ENCODE data around the gene SLC1A2.

Gene SLC1A2

DNA sequence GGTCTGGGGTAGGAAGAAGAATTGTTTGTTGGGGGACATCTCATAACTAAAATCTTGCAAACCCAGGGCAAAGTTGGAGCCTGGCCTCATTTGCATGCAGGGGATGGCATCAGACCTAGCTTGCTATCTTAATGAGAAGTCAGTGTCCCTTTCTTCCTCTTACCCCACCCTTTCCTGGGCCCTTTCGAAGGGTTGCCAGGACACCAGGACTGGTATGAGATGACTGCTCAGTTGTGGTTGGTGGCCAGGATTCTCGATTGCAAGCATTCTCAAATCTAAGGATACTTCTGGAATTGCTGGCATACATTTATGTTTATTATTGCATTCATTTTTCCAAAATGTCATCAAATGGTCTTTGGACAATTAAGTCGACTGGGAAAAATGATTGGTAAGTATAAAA is 131.0 kb downstream of the SLC1A2 start:
- TF ChIP-seq CTCF (IDR thresholded peaks at IDR 0.05; ENCODE audit: borderline replicate concordance, insufficient read depth, low read depth, low read length), result no peak
- H3K4me3 ChIP-seq (ENCODE audit: low read depth, low read length), result no peak overlapping the region

GRCh38 chr11:35287344-35287890 is 131.9 kb downstream of the SLC1A2 start:
- no peak for TF ChIP-seq CTCF (IDR thresholded peaks at IDR 0.05; ENCODE audit: borderline replicate concordance, insufficient read depth, low read depth, low read length)
- no peak overlapping the region for H3K4me3 ChIP-seq (ENCODE audit: low read depth, low read length)

- H3K4me3 ChIP-seq (ENCODE audit: low read depth, low read length), result no peak overlapping the region
- TF ChIP-seq CTCF (IDR thresholded peaks at IDR 0.05; ENCODE audit: borderline replicate concordance, insufficient read depth, low read depth, low read length), result no peak
These were observed 133.2 kb downstream of the SLC1A2 start for GRCh38 chr11:35286126-35286525.

DNA sequence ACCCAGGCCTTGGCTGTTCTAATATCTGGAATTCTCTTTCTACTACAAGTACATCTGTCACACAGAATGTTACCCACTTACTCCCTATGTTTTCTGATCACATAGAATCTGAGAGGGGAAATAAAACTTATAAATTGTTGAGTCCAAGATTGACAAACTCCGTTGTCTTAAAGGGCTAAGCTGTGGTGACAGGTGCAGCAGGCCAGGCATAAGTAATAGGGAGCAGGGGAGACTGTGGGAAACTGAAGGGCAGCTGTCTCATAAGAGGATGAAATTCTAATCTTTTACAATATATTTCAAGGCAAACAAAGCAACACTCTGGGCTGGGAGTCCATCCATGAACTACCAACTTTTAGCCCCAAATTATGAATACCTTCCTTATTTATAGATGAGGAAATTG is 133.9 kb downstream of the SLC1A2 start:
- no peak for TF ChIP-seq CTCF (IDR thresholded peaks at IDR 0.05; ENCODE audit: borderline replicate concordance, insufficient read depth, low read depth, low read length)
- no peak overlapping the region for H3K4me3 ChIP-seq (ENCODE audit: low read depth, low read length)

DNA sequence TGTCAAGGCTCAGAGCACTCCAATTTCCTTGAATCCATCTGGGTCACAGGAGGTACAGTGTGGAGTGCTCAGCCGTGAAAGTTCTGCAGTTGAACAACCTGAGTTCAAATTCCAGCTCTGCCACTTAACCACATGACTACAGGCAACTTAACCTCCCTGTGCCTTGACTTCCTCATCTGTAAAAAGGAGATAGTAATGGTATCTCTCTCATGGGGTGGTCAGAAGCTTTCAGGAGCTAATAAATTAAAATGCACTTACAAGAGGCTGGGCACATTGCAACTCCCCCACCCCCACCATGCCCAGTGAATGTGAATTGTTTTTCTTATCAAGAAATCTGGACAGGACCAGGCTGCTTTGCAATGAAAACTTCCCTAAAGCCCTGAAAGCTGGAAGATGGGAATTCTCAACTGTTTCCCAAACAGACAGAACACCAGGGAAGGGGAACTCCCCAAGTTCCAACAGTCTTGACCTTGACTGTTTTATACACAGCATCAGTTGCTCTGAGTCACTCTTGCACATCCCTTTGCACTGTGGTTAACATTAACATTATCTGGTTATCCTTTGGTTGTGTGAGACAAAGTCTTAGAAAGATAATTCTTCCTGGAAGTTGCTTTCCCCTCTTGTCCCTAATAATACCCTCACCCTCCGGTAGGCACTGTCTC is 137.0 kb downstream of the SLC1A2 start:
- no peak for TF ChIP-seq CTCF (IDR thresholded peaks at IDR 0.05; ENCODE audit: borderline replicate concordance, insufficient read depth, low read depth, low read length)
- H3K4me3 ChIP-seq (ENCODE audit: low read depth, low read length), result no peak overlapping the region

DNA sequence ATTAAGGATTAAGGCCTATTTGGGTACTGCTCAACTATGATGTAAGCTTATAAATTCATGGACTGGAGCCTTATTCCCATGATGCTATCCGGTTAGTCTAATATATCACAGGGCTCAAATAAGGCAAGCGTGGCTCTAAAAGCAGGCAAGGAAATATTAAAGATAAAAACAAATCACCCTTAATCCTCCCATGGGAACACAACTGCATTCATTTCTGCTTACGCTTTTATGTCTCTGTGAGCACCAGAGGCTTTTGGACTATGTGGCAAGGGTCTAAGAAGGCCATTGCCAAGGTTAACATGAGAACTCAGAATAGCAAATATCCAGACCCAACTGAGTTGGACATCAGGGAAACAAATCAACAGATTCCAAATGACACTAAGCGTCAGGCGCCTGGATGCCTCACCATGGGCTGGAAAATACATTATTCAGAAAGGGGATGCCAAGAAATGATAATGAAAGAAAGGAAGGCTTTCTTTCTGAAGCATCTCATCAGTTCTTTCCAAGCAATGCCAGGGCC is 138.1 kb downstream of the SLC1A2 start:
- no peak for TF ChIP-seq CTCF (IDR thresholded peaks at IDR 0.05; ENCODE audit: borderline replicate concordance, insufficient read depth, low read depth, low read length)
- H3K4me3 ChIP-seq (ENCODE audit: low read depth, low read length), result no peak overlapping the region

GRCh38 chr11:35280727-35281126 is 138.6 kb downstream of the SLC1A2 start:
- TF ChIP-seq CTCF (IDR thresholded peaks at IDR 0.05; ENCODE audit: borderline replicate concordance, insufficient read depth, low read depth, low read length), result no peak
- H3K4me3 ChIP-seq (ENCODE audit: low read depth, low read length), result no peak overlapping the region

All from GM12875 (cell line).